Ascending aorta (tissue), 2 donors: Measurements from ENCODE around the gene SCYL1. TPM values are rescaled to one million over a fixed set of nuclear protein-coding genes. Genes with fewer than 3 reads are reported as not detected.
A peak's percentile ranks its signal among the peaks of the same experiment; 100 is the strongest.

Source experiments
- DNase-seq, 2 donors: peaks; one replicate each; pipeline ENCODE4 v3.0.0-alpha.2; 2019; ENCODE audit warnings: low spot score in 2 of 2
- H3K27ac ChIP-seq, 2 donors: fragments of 200-600 bp; sonication (generic); one replicate each; pipeline ENCODE4 v1.5.1; 2016 to 2017; ENCODE audit warnings: mild to moderate bottlenecking in 1 of 2
- H3K27me3 ChIP-seq: fragments of 200-600 bp; sonication (generic); one replicate; pipeline ENCODE4 v1.5.1; 2017
- H3K36me3 ChIP-seq, 2 donors: fragments of 200-600 bp; sonication (generic); one replicate each; pipeline ENCODE4 v1.5.1; 2016
- H3K4me1 ChIP-seq, 2 donors: fragments of 200-600 bp; sonication (generic); one replicate each; pipeline ENCODE4 v1.5.1; 2016 to 2017; ENCODE audit warnings: mild to moderate bottlenecking in 1 of 2
- H3K4me3 ChIP-seq, 2 donors: fragments of 200-600 bp; sonication (generic); one replicate each; pipeline ENCODE4 v1.5.1; 2016 to 2017; ENCODE audit warnings: mild to moderate bottlenecking in 1 of 2
- H3K9me3 ChIP-seq, 2 donors: fragments of 200-600 bp; sonication (generic); one replicate each; pipeline ENCODE4 v1.5.1; 2016
- CTCF ChIP-seq, 3 experiments: fragments of 200-600 bp in 2 of 3; fragments of 450-650 bp in 1 of 3; sonication (generic) in 2 of 3; IDR thresholded peaks; one replicate each; pipeline ENCODE4 v1.5.1; 2016 to 2019; ENCODE audit warnings: antibody characterized with exemption in 3 of 3, mild to moderate bottlenecking in 1 of 3, moderate library complexity in 1 of 3
- intact Hi-C: fragments of 100-400 bp; cut with DNase I; formaldehyde crosslinking; loops from one replicate; pipeline ENCODE4 v1.15.1; 2023
- total RNA-seq: library from RNA; depleted of rRNA; stranded (reverse); fragments of >200 nt; gene quantifications from one replicate; pipeline ENCODE4 v1.1.0, GENCODE V29; 2016

SCYL1 gene
- total RNA-seq, 1 donor from 2014 or later, result 220 TPM

- DNase-seq, result no peak
- H3K4me3 ChIP-seq, result peak overlapping the region; percentile 79 to 82
- peaks cover 29 to 64% of the 10 kb centered on the region in 2 donors for H3K4me1 ChIP-seq
- no peak for TF ChIP-seq CTCF (IDR thresholded peaks at IDR 0.05)
- intact Hi-C loops, result loop anchor here (5.0 kb wide), 1 partner anchor 103 kb away; the partner anchor contains the start of gene RELA
- H3K9me3 ChIP-seq, result no peaks in the 10 kb centered on the region
- peak overlapping the region; percentile 97 to 99 for H3K27ac ChIP-seq
- H3K27me3 ChIP-seq, result no peaks in the 10 kb centered on the region
- H3K36me3 ChIP-seq, result no peaks in the 10 kb centered on the region
Measured at GRCh38 chr11:65559535-65559934, 34.7 kb downstream of the SCYL1 start.

- peak in 1 of 2 donors; percentile 83 for DNase-seq
- Histone ChIP-seq H3K27ac (peak overlapping the region; percentile 97 to 99), H3K4me3 (peak overlapping the region in 1 of 2 donors; percentile 82), H3K36me3 (no peaks in the 10 kb centered on the region), H3K9me3 (no peaks in the 10 kb centered on the region), H3K4me1 (peaks cover 26 to 61% of the 10 kb centered on the region in 2 donors), H3K27me3 (no peaks in the 10 kb centered on the region)
- TF ChIP-seq CTCF (IDR thresholded peaks at IDR 0.05), result no peak
- intact Hi-C loops, result loop anchor here (5.0 kb wide), 1 partner anchor 102 kb away; the partner anchor contains the start of gene RELA
Measured at GRCh38 chr11:65559951-65560537, 35.2 kb downstream of the SCYL1 start.

GRCh38 chr11:65560555-65561418 lies 35.9 kb downstream of the SCYL1 start:
- H3K27me3 ChIP-seq, result no peaks in the 10 kb centered on the region
- no peak for TF ChIP-seq CTCF (IDR thresholded peaks at IDR 0.05)
- peak overlapping the region; percentile 97 to 99 for H3K27ac ChIP-seq
- H3K9me3 ChIP-seq, result no peaks in the 10 kb centered on the region
- intact Hi-C loops, result no loop called here
- peaks cover 18 to 58% of the 10 kb centered on the region in 2 donors for H3K4me1 ChIP-seq
- DNase-seq, result peak in 1 of 2 donors; percentile 84
- H3K36me3 ChIP-seq, result no peaks in the 10 kb centered on the region
- H3K4me3 ChIP-seq, result peak overlapping the region in 1 of 2 donors; percentile 0

- TF ChIP-seq CTCF (IDR thresholded peaks at IDR 0.05), result no peak
- peak overlapping the region; percentile 97 to 99 for H3K27ac ChIP-seq
- peaks cover 18 to 47% of the 10 kb centered on the region in 2 donors for H3K4me1 ChIP-seq
- H3K27me3 ChIP-seq, result no peaks in the 10 kb centered on the region
- H3K9me3 ChIP-seq, result no peaks in the 10 kb centered on the region
- DNase-seq, result no peak
- intact Hi-C loops, result no loop called here
- no peaks in the 10 kb centered on the region for H3K36me3 ChIP-seq
- H3K4me3 ChIP-seq, result no peak overlapping the region
Measured at GRCh38 chr11:65562020-65562419, 37.1 kb downstream of the SCYL1 start.

GRCh38 chr11:65562788-65563187 lies 37.9 kb downstream of the SCYL1 start:
- no peak for DNase-seq
- H3K36me3 ChIP-seq, result no peaks in the 10 kb centered on the region
- H3K27me3 ChIP-seq, result no peaks in the 10 kb centered on the region
- no peak overlapping the region for H3K27ac ChIP-seq
- intact Hi-C loops, result no loop called here
- H3K9me3 ChIP-seq, result no peaks in the 10 kb centered on the region
- peaks cover 18 to 44% of the 10 kb centered on the region in 2 donors for H3K4me1 ChIP-seq
- no peak overlapping the region for H3K4me3 ChIP-seq
- no peak for TF ChIP-seq CTCF (IDR thresholded peaks at IDR 0.05)
